Endodermal cell (in vitro differentiated cells): ENCODE measurements around the gene EML4. TPM values are rescaled to one million over a fixed set of nuclear protein-coding genes. Genes with fewer than 3 reads are reported as not detected.

Experiments used
- DNase-seq: peaks from one replicate; pipeline ENCODE4 v3.0.0-alpha.2; 2017
- H3K27ac ChIP-seq: 2 replicates; pipeline ENCODE4 v1.5.1; 2013; ENCODE audit warnings: mild to moderate bottlenecking, low read depth, low read length, moderate library complexity
- H3K27me3 ChIP-seq: 2 replicates; pipeline ENCODE4 v1.6.1; 2013; ENCODE audit warnings: mild to moderate bottlenecking, low read length, moderate library complexity; ENCODE audit not compliant: insufficient read depth, control insufficient read depth, poor library complexity, severe bottlenecking
- H3K36me3 ChIP-seq: 2 replicates; pipeline ENCODE4 v1.7.0; 2013; ENCODE audit warnings: mild to moderate bottlenecking, low read length, moderate library complexity; ENCODE audit not compliant: control insufficient read depth, insufficient read depth
- H3K4me1 ChIP-seq: one replicate; pipeline ENCODE4 v1.7.0; 2013; ENCODE audit warnings: low read length; ENCODE audit not compliant: control insufficient read depth, insufficient read depth
- H3K4me3 ChIP-seq: 2 replicates; pipeline ENCODE4 v1.5.1; 2013; ENCODE audit warnings: mild to moderate bottlenecking, low read length, moderate library complexity
- H3K9ac ChIP-seq: 2 replicates; pipeline ENCODE4 v1.6.1; 2013; ENCODE audit warnings: mild to moderate bottlenecking, low read length, moderate library complexity; ENCODE audit not compliant: poor library complexity, severe bottlenecking; ENCODE audit errors: extremely low read depth
- H3K9me3 ChIP-seq: 2 replicates; pipeline ENCODE4 v1.6.1; 2013; ENCODE audit warnings: mild to moderate bottlenecking, low read length, moderate library complexity; ENCODE audit not compliant: control insufficient read depth
- H3K27ac Mint-ChIP-seq: 2 replicates; pipeline ENCODE4 v1.8.0; 2020; ENCODE audit warnings: mixed read lengths
- H3K27me3 Mint-ChIP-seq: 2 replicates; pipeline ENCODE4 v1.8.0; 2021; ENCODE audit warnings: mild to moderate bottlenecking, mixed read lengths; ENCODE audit not compliant: insufficient read depth
- H3K36me3 Mint-ChIP-seq: 2 replicates; pipeline ENCODE4 v1.8.0; 2020; ENCODE audit warnings: low read depth, mixed read lengths
- H3K4me1 Mint-ChIP-seq: 2 replicates; pipeline ENCODE4 v1.8.0; 2020; ENCODE audit warnings: mixed read lengths
- H3K4me3 Mint-ChIP-seq: 2 replicates; pipeline ENCODE4 v1.8.0; 2020; ENCODE audit warnings: mild to moderate bottlenecking, moderate library complexity, mixed read lengths
- H3K9me3 Mint-ChIP-seq: 2 replicates; pipeline ENCODE4 v1.8.0; 2020; ENCODE audit warnings: mild to moderate bottlenecking, mixed read lengths
- WGBS, 2 experiments: methylation state at CpG; one replicate each; pipeline versions ENCODE4 v1.1.5 to v1.1.7; 2013; ENCODE audit warnings: missing lambda C conversion rate in 2 of 2, mixed read lengths in 1 of 2; ENCODE audit not compliant: insufficient coverage in 1 of 2, insufficient read length in 1 of 2; 5-methylcytosine and 5-hydroxymethylcytosine counted together
- total RNA-seq, 2 donors: library from RNA; stranded (reverse); fragmentation: NEBNext Ultra II Directional in 1 of 2; extraction: Animal tissue kit (Norgen Biotek cat#: 25700) in 1 of 2; gene quantifications; 2 replicates in 1 of 2; 3 replicates in 1 of 2; pipeline ENCODE4 v1.2.1, GENCODE V29; 2021
- TF ChIP-seq, protein P1 (sequence below): fragments of 200-600 bp; sonication (generic); conservative IDR thresholded peaks from 2 replicates; pipeline ENCODE4 v1.5.0; 2021; ENCODE audit warnings: antibody characterized with exemption, mild to moderate bottlenecking

Gene EML4
- total RNA-seq, 2 donors from 2014 or later = 84.6 to 90.9 TPM

GRCh38 chr2:42256505-42256904 lies 87.4 kb downstream of the EML4 start:
- TF ChIP-seq, protein P1, sequence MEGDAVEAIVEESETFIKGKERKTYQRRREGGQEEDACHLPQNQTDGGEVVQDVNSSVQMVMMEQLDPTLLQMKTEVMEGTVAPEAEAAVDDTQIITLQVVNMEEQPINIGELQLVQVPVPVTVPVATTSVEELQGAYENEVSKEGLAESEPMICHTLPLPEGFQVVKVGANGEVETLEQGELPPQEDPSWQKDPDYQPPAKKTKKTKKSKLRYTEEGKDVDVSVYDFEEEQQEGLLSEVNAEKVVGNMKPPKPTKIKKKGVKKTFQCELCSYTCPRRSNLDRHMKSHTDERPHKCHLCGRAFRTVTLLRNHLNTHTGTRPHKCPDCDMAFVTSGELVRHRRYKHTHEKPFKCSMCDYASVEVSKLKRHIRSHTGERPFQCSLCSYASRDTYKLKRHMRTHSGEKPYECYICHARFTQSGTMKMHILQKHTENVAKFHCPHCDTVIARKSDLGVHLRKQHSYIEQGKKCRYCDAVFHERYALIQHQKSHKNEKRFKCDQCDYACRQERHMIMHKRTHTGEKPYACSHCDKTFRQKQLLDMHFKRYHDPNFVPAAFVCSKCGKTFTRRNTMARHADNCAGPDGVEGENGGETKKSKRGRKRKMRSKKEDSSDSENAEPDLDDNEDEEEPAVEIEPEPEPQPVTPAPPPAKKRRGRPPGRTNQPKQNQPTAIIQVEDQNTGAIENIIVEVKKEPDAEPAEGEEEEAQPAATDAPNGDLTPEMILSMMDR = no peak
- H3K9me3 Mint-ChIP-seq = peaks cover 2% of the 10 kb centered on the region
- WGBS, 2 experiments = 92% methylated on average over 2 of the region's 2 CpGs; no CpG with 5 or more reads in 1 of the 2 experiments
- peaks cover 32% of the 10 kb centered on the region for H3K36me3 Mint-ChIP-seq
- DNase-seq = no peak
- H3K9me3 ChIP-seq = peaks cover 11% of the 10 kb centered on the region
- H3K27ac Mint-ChIP-seq = no peak overlapping the region
- no peak overlapping the region for H3K4me3 Mint-ChIP-seq
- no peaks in the 10 kb centered on the region for H3K4me1 ChIP-seq
- H3K27ac ChIP-seq = no peak overlapping the region
- no peaks in the 10 kb centered on the region for H3K27me3 ChIP-seq
- H3K27me3 Mint-ChIP-seq = no peaks in the 10 kb centered on the region
- H3K4me3 ChIP-seq = no peak overlapping the region
- H3K36me3 ChIP-seq = peaks cover 40% of the 10 kb centered on the region
- H3K4me1 Mint-ChIP-seq = peaks cover 5% of the 10 kb centered on the region
- H3K9ac ChIP-seq = no peak overlapping the region

DNA sequence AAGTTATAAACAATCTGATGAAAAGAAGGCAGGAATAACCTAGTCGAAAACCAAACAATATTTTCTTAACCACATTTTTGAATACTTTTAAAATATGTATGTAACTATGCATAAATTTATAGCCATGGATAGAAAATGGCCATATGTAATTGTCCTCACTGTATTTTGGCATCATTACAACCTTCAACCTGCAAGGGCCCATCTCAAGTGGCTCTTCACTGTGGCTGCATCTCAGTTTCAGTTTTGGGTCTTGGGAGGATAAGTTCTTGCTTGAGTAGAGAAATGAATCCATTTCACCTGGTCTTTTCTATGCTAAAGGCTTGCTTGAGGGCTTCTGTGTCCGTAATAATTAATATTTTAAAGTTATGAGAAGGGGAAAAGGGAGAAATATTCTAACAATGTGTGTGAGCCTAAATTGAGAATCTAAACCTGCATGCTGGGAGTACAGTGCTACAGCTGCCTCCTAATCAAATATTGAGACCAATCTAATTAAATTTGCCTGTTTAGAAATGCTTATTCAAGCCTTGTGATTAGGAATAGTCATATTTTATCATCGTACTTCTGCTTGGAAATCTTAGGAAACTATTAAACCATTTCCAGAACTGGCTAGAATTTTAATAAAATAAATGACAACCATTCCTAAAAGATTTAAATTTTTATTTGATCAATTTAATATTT lies 92.5 kb downstream of the EML4 start:
- TF ChIP-seq, protein P1 = no peak
- H3K9me3 Mint-ChIP-seq = no peaks in the 10 kb centered on the region
- no peak overlapping the region for H3K9ac ChIP-seq
- WGBS, 2 experiments = 90 to 100% methylated on average over 1 to 2 of the region's 3 CpGs
- peaks cover 5% of the 10 kb centered on the region for H3K4me1 ChIP-seq
- no peak overlapping the region for H3K4me3 ChIP-seq
- H3K27ac ChIP-seq = no peak overlapping the region
- no peak overlapping the region for H3K4me3 Mint-ChIP-seq
- H3K36me3 ChIP-seq = peaks cover 52% of the 10 kb centered on the region
- no peaks in the 10 kb centered on the region for H3K27me3 Mint-ChIP-seq
- peaks cover 6% of the 10 kb centered on the region for H3K4me1 Mint-ChIP-seq
- no peak for DNase-seq
- H3K27me3 ChIP-seq = no peaks in the 10 kb centered on the region
- no peak overlapping the region for H3K27ac Mint-ChIP-seq
- H3K36me3 Mint-ChIP-seq = peaks cover 38% of the 10 kb centered on the region
- H3K9me3 ChIP-seq = no peaks in the 10 kb centered on the region

- H3K9me3 Mint-ChIP-seq = no peaks in the 10 kb centered on the region
- 99 to 100% methylated on average over 2 to 4 of the region's 4 CpGs for WGBS, 2 experiments
- H3K27me3 Mint-ChIP-seq = no peaks in the 10 kb centered on the region
- no peak overlapping the region for H3K27ac Mint-ChIP-seq
- Histone ChIP-seq H3K9me3 (no peaks in the 10 kb centered on the region), H3K4me1 (peaks cover 5% of the 10 kb centered on the region), H3K4me3 (no peak overlapping the region), H3K9ac (no peak overlapping the region), H3K36me3 (peaks cover 33% of the 10 kb centered on the region), H3K27ac (no peak overlapping the region), H3K27me3 (no peaks in the 10 kb centered on the region)
- H3K4me3 Mint-ChIP-seq = no peak overlapping the region
- peaks cover 22% of the 10 kb centered on the region for H3K36me3 Mint-ChIP-seq
- peaks cover 6% of the 10 kb centered on the region for H3K4me1 Mint-ChIP-seq
- TF ChIP-seq, protein P1 = no peak
- DNase-seq = no peak
Measured at GRCh38 chr2:42266236-42266635, 97.1 kb downstream of the EML4 start.
